ENCODE data around the gene CHMP4B.

CHMP4B gene

GRCh38 chr20:33784225-33784624 lies 26.9 kb upstream of the CHMP4B start:
- ATAC-seq = no peak
- TF ChIP-seq, protein P1, sequence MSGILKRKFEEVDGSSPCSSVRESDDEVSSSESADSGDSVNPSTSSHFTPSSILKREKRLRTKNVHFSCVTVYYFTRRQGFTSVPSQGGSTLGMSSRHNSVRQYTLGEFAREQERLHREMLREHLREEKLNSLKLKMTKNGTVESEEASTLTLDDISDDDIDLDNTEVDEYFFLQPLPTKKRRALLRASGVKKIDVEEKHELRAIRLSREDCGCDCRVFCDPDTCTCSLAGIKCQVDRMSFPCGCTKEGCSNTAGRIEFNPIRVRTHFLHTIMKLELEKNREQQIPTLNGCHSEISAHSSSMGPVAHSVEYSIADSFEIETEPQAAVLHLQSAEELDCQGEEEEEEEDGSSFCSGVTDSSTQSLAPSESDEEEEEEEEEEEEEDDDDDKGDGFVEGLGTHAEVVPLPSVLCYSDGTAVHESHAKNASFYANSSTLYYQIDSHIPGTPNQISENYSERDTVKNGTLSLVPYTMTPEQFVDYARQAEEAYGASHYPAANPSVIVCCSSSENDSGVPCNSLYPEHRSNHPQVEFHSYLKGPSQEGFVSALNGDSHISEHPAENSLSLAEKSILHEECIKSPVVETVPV (CRISPR knock-in tag; IDR thresholded peaks at IDR 0.05) = no peak
- TF ChIP-seq ZNF8 (CRISPR knock-in tag; IDR thresholded peaks at IDR 0.05) (no peak), CREB5 (CRISPR knock-in tag; IDR thresholded peaks at IDR 0.05; ENCODE audit: low read depth) (no peak), ZNF565 (CRISPR knock-in tag; conservative IDR thresholded peaks at IDR 0.05; ENCODE audit: low read depth) (no peak), ZFP3 (CRISPR knock-in tag; IDR thresholded peaks at IDR 0.05) (no peak), ISL1 (CRISPR knock-in tag; IDR thresholded peaks at IDR 0.05) (no peak), ZNF70 (CRISPR knock-in tag; IDR thresholded peaks at IDR 0.05) (no peak), BACH2 (CRISPR knock-in tag; IDR thresholded peaks at IDR 0.05; ENCODE audit: borderline replicate concordance) (no peak), SNAI2 (CRISPR knock-in tag; IDR thresholded peaks at IDR 0.05) (no peak), GLIS3 (CRISPR knock-in tag; IDR thresholded peaks at IDR 0.05) (no peak), ZC3H10 (CRISPR knock-in tag; IDR thresholded peaks at IDR 0.05) (no peak), OSR1 (CRISPR knock-in tag; IDR thresholded peaks at IDR 0.05) (no peak), TCF4 (CRISPR knock-in tag; IDR thresholded peaks at IDR 0.05; ENCODE audit: borderline replicate concordance) (no peak)
- TF ChIP-seq, protein P2, sequence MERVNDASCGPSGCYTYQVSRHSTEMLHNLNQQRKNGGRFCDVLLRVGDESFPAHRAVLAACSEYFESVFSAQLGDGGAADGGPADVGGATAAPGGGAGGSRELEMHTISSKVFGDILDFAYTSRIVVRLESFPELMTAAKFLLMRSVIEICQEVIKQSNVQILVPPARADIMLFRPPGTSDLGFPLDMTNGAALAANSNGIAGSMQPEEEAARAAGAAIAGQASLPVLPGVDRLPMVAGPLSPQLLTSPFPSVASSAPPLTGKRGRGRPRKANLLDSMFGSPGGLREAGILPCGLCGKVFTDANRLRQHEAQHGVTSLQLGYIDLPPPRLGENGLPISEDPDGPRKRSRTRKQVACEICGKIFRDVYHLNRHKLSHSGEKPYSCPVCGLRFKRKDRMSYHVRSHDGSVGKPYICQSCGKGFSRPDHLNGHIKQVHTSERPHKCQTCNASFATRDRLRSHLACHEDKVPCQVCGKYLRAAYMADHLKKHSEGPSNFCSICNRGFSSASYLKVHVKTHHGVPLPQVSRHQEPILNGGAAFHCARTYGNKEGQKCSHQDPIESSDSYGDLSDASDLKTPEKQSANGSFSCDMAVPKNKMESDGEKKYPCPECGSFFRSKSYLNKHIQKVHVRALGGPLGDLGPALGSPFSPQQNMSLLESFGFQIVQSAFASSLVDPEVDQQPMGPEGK (CRISPR knock-in tag; IDR thresholded peaks at IDR 0.05; ENCODE audit: borderline replicate concordance) = no peak
- TF ChIP-seq, protein P3, sequence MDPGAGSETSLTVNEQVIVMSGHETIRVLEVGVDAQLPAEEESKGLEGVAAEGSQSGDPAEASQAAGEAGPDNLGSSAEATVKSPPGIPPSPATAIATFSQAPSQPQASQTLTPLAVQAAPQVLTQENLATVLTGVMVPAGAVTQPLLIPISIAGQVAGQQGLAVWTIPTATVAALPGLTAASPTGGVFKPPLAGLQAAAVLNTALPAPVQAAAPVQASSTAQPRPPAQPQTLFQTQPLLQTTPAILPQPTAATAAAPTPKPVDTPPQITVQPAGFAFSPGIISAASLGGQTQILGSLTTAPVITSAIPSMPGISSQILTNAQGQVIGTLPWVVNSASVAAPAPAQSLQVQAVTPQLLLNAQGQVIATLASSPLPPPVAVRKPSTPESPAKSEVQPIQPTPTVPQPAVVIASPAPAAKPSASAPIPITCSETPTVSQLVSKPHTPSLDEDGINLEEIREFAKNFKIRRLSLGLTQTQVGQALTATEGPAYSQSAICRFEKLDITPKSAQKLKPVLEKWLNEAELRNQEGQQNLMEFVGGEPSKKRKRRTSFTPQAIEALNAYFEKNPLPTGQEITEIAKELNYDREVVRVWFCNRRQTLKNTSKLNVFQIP (CRISPR knock-in tag; IDR thresholded peaks at IDR 0.05; ENCODE audit: borderline replicate concordance, low read depth) = no peak

DNA sequence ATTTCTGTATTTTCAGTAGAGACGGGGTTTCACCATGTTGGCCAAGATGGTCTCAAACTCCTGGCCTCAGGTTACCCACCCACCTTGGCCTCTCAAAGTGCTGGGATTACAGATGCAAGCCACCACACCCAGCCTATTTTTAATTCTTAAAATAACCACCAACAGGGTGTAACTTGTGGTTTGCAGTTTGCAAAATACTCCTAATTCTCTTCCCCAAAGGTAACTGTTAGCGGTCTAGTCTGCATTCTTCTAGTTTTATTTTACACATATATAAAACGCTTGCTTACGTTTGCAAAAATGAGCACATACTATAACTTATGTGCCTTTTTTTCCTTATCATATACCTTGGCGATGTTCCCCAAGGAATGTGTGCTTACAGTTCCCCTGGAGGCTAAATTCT lies 25.6 kb upstream of the CHMP4B start:
- no peak for TF ChIP-seq ESRRG (CRISPR knock-in tag; IDR thresholded peaks at IDR 0.05)
- no peak for TF ChIP-seq TCF4 (CRISPR knock-in tag; IDR thresholded peaks at IDR 0.05; ENCODE audit: borderline replicate concordance)
- TF ChIP-seq OSR1 (CRISPR knock-in tag; IDR thresholded peaks at IDR 0.05) = no peak
- TF ChIP-seq, protein P3 (CRISPR knock-in tag; IDR thresholded peaks at IDR 0.05; ENCODE audit: borderline replicate concordance, low read depth) = no peak
- TF ChIP-seq ARNTL (CRISPR knock-in tag; IDR thresholded peaks at IDR 0.05; ENCODE audit: borderline replicate concordance, low read depth) = no peak
- TF ChIP-seq BACH2 (CRISPR knock-in tag; IDR thresholded peaks at IDR 0.05; ENCODE audit: borderline replicate concordance) = no peak
- no peak for ATAC-seq

GRCh38 chr20:33787253-33787891 lies 23.8 kb upstream of the CHMP4B start:
- no peak for ATAC-seq
- no peak for TF ChIP-seq SNAI2 (CRISPR knock-in tag; IDR thresholded peaks at IDR 0.05)
- no peak for TF ChIP-seq ARNTL (CRISPR knock-in tag; IDR thresholded peaks at IDR 0.05; ENCODE audit: borderline replicate concordance, low read depth)
- no peak for TF ChIP-seq RARB (CRISPR knock-in tag; IDR thresholded peaks at IDR 0.05)
- no peak for TF ChIP-seq TSHZ2 (CRISPR knock-in tag; IDR thresholded peaks at IDR 0.05)
- no peak for TF ChIP-seq ZFP30 (CRISPR knock-in tag; IDR thresholded peaks at IDR 0.05)
- TF ChIP-seq ZNF8 (CRISPR knock-in tag; IDR thresholded peaks at IDR 0.05) = no peak
- no peak for TF ChIP-seq BACH2 (CRISPR knock-in tag; IDR thresholded peaks at IDR 0.05; ENCODE audit: borderline replicate concordance)
- TF ChIP-seq TCF4 (CRISPR knock-in tag; IDR thresholded peaks at IDR 0.05; ENCODE audit: borderline replicate concordance) = no peak
- no peak for TF ChIP-seq ISL1 (CRISPR knock-in tag; IDR thresholded peaks at IDR 0.05)
- TF ChIP-seq ZNF565 (CRISPR knock-in tag; conservative IDR thresholded peaks at IDR 0.05; ENCODE audit: low read depth) = no peak
- no peak for TF ChIP-seq ESRRG (CRISPR knock-in tag; IDR thresholded peaks at IDR 0.05)
- TF ChIP-seq, protein P2 (CRISPR knock-in tag; IDR thresholded peaks at IDR 0.05; ENCODE audit: borderline replicate concordance) = no peak
- no peak for TF ChIP-seq TOX (CRISPR knock-in tag; IDR thresholded peaks at IDR 0.05; ENCODE audit: borderline replicate concordance)
- TF ChIP-seq, protein P1 (CRISPR knock-in tag; IDR thresholded peaks at IDR 0.05) = no peak
